ENCODE measurements around the gene C12orf75. TPM values are rescaled to one million over a fixed set of nuclear protein-coding genes. Genes with fewer than 3 reads are reported as not detected.

The C12orf75 gene
- total RNA-seq, 2 donors from 2014 or later = 80.4 to 91.9 TPM

DNA sequence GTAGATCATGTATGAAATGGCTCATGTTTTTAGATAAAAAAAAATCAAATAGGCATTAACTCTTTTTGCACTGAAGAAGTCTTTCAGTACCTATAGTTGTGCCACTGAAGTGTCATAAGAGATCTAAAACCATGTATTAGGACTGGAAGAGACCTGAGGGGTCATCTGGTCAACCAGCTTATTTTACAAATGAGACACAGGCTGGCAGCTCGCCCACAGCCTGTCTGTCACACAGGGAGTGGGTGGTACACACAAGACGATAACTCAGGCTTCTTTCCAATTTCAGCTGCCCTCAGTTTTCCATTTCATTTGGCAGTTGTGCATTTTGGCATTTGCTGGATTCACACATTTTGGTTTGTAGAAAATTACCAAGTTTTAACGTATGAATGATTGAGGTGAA lies 34.7 kb downstream of the C12orf75 start:
- no peaks in the 10 kb centered on the region for H3K9me3 ChIP-seq
- DNase-seq (ENCODE audit: low spot score) (no peak), ATAC-seq (ENCODE audit: insufficient number of reproducible peaks, low FRiP score, low read depth) (no peak)
- H3K4me3 ChIP-seq = no peak overlapping the region
- H3K27ac ChIP-seq = no peak overlapping the region
- H3K36me3 ChIP-seq = no peaks in the 10 kb centered on the region
- TF ChIP-seq, protein P1, sequence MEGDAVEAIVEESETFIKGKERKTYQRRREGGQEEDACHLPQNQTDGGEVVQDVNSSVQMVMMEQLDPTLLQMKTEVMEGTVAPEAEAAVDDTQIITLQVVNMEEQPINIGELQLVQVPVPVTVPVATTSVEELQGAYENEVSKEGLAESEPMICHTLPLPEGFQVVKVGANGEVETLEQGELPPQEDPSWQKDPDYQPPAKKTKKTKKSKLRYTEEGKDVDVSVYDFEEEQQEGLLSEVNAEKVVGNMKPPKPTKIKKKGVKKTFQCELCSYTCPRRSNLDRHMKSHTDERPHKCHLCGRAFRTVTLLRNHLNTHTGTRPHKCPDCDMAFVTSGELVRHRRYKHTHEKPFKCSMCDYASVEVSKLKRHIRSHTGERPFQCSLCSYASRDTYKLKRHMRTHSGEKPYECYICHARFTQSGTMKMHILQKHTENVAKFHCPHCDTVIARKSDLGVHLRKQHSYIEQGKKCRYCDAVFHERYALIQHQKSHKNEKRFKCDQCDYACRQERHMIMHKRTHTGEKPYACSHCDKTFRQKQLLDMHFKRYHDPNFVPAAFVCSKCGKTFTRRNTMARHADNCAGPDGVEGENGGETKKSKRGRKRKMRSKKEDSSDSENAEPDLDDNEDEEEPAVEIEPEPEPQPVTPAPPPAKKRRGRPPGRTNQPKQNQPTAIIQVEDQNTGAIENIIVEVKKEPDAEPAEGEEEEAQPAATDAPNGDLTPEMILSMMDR (IDR thresholded peaks at IDR 0.05) = no peak
- H3K4me1 ChIP-seq (ENCODE audit: control insufficient read depth in 1 of 2, low read depth in 2 of 2) = peaks cover 0 to 21% of the 10 kb centered on the region in 2 donors
- H3K27me3 ChIP-seq (replicated peaks; ENCODE audit: insufficient read depth) = no peaks in the 10 kb centered on the region

- H3K27me3 ChIP-seq (replicated peaks; ENCODE audit: insufficient read depth) = no peaks in the 10 kb centered on the region
- DNase-seq (ENCODE audit: low spot score) (no peak), ATAC-seq (ENCODE audit: insufficient number of reproducible peaks, low FRiP score, low read depth) (no peak)
- no peaks in the 10 kb centered on the region for H3K9me3 ChIP-seq
- TF ChIP-seq, protein P1 (IDR thresholded peaks at IDR 0.05) = no peak
- peaks cover 0 to 21% of the 10 kb centered on the region in 2 donors for H3K4me1 ChIP-seq (ENCODE audit: control insufficient read depth in 1 of 2, low read depth in 2 of 2)
- no peak overlapping the region for H3K4me3 ChIP-seq
- H3K36me3 ChIP-seq = peaks cover 3% of the 10 kb centered on the region
- no peak overlapping the region for H3K27ac ChIP-seq
These were observed 37.7 kb downstream of the C12orf75 start for GRCh38 chr12:105368047-105368646.

DNA sequence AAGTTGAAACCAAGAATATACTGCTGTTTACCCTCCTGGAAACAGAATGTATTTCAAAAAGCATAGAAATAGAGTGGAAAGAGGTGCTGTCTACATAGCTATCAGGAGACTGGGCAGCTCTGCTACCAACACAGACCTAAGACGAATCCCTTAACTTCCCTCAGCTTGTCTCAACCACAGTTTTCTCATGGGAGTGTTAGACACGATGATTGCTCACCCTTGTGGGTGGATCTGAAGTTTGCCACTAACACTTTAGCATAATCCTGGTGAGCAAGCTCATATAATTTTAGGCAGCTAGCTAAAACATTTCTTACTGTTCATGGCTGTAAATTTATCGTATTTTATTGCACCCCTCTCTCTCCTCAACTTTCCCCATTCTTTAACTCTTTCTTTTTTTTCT lies 38.5 kb downstream of the C12orf75 start:
- DNase-seq (ENCODE audit: low spot score) = no peak

GRCh38 chr12:105374303-105374702 lies 43.8 kb downstream of the C12orf75 start:
- TF ChIP-seq, protein P1 (IDR thresholded peaks at IDR 0.05) = no peak
- Histone ChIP-seq H3K9me3 (no peaks in the 10 kb centered on the region), H3K27me3 (replicated peaks; ENCODE audit: insufficient read depth) (no peaks in the 10 kb centered on the region), H3K4me3 (no peak overlapping the region), H3K36me3 (peaks cover 3% of the 10 kb centered on the region), H3K4me1 (ENCODE audit: control insufficient read depth in 1 of 2, low read depth in 2 of 2) (no peaks in the 10 kb centered on the region), H3K27ac (no peak overlapping the region)
- DNase-seq (ENCODE audit: low spot score) = no peak
- ATAC-seq (ENCODE audit: insufficient number of reproducible peaks, low FRiP score, low read depth) = no peak

More for the DNA sequence above, 38.5 kb downstream of the C12orf75 start:
- H3K27ac ChIP-seq = no peak overlapping the region
- H3K9me3 ChIP-seq = no peaks in the 10 kb centered on the region
- no peaks in the 10 kb centered on the region for H3K27me3 ChIP-seq (replicated peaks; ENCODE audit: insufficient read depth)
- no peak overlapping the region for H3K4me3 ChIP-seq
- no peak for ATAC-seq (ENCODE audit: insufficient number of reproducible peaks, low FRiP score, low read depth)
- peaks cover 3% of the 10 kb centered on the region for H3K36me3 ChIP-seq
- H3K4me1 ChIP-seq (ENCODE audit: control insufficient read depth in 1 of 2, low read depth in 2 of 2) = peaks cover 0 to 19% of the 10 kb centered on the region in 2 donors
- TF ChIP-seq, protein P1 (IDR thresholded peaks at IDR 0.05) = no peak

- Histone ChIP-seq H3K4me3 (no peak overlapping the region), H3K27ac (no peak overlapping the region), H3K9me3 (no peaks in the 10 kb centered on the region), H3K4me1 (ENCODE audit: control insufficient read depth in 1 of 2, low read depth in 2 of 2) (no peaks in the 10 kb centered on the region), H3K36me3 (peaks cover 3% of the 10 kb centered on the region), H3K27me3 (replicated peaks; ENCODE audit: insufficient read depth) (no peaks in the 10 kb centered on the region)
- no peak for DNase-seq (ENCODE audit: low spot score)
- ATAC-seq (ENCODE audit: insufficient number of reproducible peaks, low FRiP score, low read depth) = no peak
- TF ChIP-seq, protein P1 (IDR thresholded peaks at IDR 0.05) = no peak
These were observed 46.6 kb downstream of the C12orf75 start for GRCh38 chr12:105377077-105377476.
